Vagina (tissue), 2 donors: ENCODE results near the gene PTGDS. TPM values are rescaled to one million over a fixed set of nuclear protein-coding genes. Genes with fewer than 3 reads are reported as not detected.

ENCODE experiments used
- DNase-seq, 2 donors: peaks; one replicate each; pipeline ENCODE4 v3.0.0-alpha.2; 2017; ENCODE audit errors: extremely low spot score in 2 of 2
- H3K27ac ChIP-seq: fragments of 200-600 bp; sonication (generic); one replicate; pipeline ENCODE4 v1.5.1; 2019
- H3K27me3 ChIP-seq: fragments of 200-600 bp; sonication (generic); one replicate; pipeline ENCODE4 v1.5.1; 2019
- H3K36me3 ChIP-seq, 2 donors: fragments of 200-600 bp; sonication (generic); one replicate each; pipeline ENCODE4 v1.5.1; 2017 to 2019
- H3K4me1 ChIP-seq: fragments of 200-600 bp; sonication (generic); one replicate; pipeline ENCODE4 v1.5.1; 2019
- H3K4me3 ChIP-seq, 2 donors: fragments of 200-600 bp; sonication (generic); 1 replicate in 1 of 2; 2 replicates in 1 of 2; pipeline ENCODE4 v1.5.1; 2016 to 2019
- H3K9me3 ChIP-seq: fragments of 200-600 bp; sonication (generic); one replicate; pipeline ENCODE4 v1.5.1; 2019
- CTCF ChIP-seq, 3 experiments: fragments of 450-650 bp in 2 of 3; fragments of 200-600 bp in 1 of 3; sonication (generic) in 1 of 3; IDR thresholded peaks; one replicate each; pipeline ENCODE4 v1.5.1; 2017 to 2019; ENCODE audit warnings: antibody characterized with exemption in 3 of 3, mild to moderate bottlenecking in 2 of 3, moderate library complexity in 2 of 3
- POLR2A ChIP-seq, 2 donors: fragments of 450-650 bp; IDR thresholded peaks; one replicate each; pipeline ENCODE4 v1.6.1; 2017; ENCODE audit warnings: antibody characterized with exemption in 2 of 2, mild to moderate bottlenecking in 2 of 2, moderate library complexity in 2 of 2
- POLR2AphosphoS5 ChIP-seq, 2 donors: sonication (generic); formaldehyde crosslinking; IDR thresholded peaks; one replicate each; pipeline ENCODE4 v1.9.0; 2017; ENCODE audit warnings: antibody characterized with exemption in 2 of 2, mild to moderate bottlenecking in 2 of 2, low read depth in 1 of 2; ENCODE audit not compliant: insufficient read depth in 1 of 2
- intact Hi-C: fragments of 100-400 bp; cut with DNase I; formaldehyde crosslinking; loops from one replicate; pipeline ENCODE4 v1.15.1; 2023
- total RNA-seq: library from RNA; depleted of rRNA; stranded (reverse); fragments of >200 nt; gene quantifications from one replicate; pipeline ENCODE4 v1.2.3, GENCODE V29; 2016

PTGDS gene
- total RNA-seq, 1 donor from 2014 or later = 301 TPM

- Histone ChIP-seq H3K36me3 (no peaks in the 10 kb centered on the region), H3K4me1 (peaks cover 28% of the 10 kb centered on the region), H3K27me3 (peaks cover 6% of the 10 kb centered on the region), H3K27ac (no peak overlapping the region), H3K9me3 (no peaks in the 10 kb centered on the region), H3K4me3 (peak overlapping the region in 1 of 2 donors; percentile 2)
- TF ChIP-seq POLR2AphosphoS5 (IDR thresholded peaks at IDR 0.05; ENCODE audit: insufficient read depth in 1 of 2, low read depth in 1 of 2) (no peak), POLR2A (IDR thresholded peaks at IDR 0.05) (no peak)
- DNase-seq = no peak
- intact Hi-C loops = no loop called here
Observed at GRCh38 chr9:136985027-136985602, 7.8 kb downstream of the PTGDS start.

- Histone ChIP-seq H3K36me3 (no peaks in the 10 kb centered on the region), H3K9me3 (no peaks in the 10 kb centered on the region), H3K27ac (no peak overlapping the region), H3K4me3 (no peak overlapping the region), H3K4me1 (peaks cover 26% of the 10 kb centered on the region), H3K27me3 (peaks cover 6% of the 10 kb centered on the region)
- DNase-seq = no peak
- intact Hi-C loops = no loop called here
- no peak for TF ChIP-seq POLR2A (IDR thresholded peaks at IDR 0.05)
- no peak for TF ChIP-seq CTCF (IDR thresholded peaks at IDR 0.05)
- no peak for TF ChIP-seq POLR2AphosphoS5 (IDR thresholded peaks at IDR 0.05; ENCODE audit: insufficient read depth in 1 of 2, low read depth in 1 of 2)
Observed at GRCh38 chr9:136985853-136986252, 8.5 kb downstream of the PTGDS start.

GRCh38 chr9:136988872-136989271, 11.6 kb downstream of the PTGDS start:
- peaks cover 40% of the 10 kb centered on the region for H3K4me1 ChIP-seq
- no peaks in the 10 kb centered on the region for H3K9me3 ChIP-seq
- no peaks in the 10 kb centered on the region for H3K36me3 ChIP-seq
- intact Hi-C loops = no loop called here
- DNase-seq = no peak
- TF ChIP-seq POLR2AphosphoS5 (IDR thresholded peaks at IDR 0.05; ENCODE audit: insufficient read depth in 1 of 2, low read depth in 1 of 2) (no peak), CTCF (IDR thresholded peaks at IDR 0.05) (no peak), POLR2A (IDR thresholded peaks at IDR 0.05) (no peak)
- peaks cover 6% of the 10 kb centered on the region for H3K27me3 ChIP-seq
- no peak overlapping the region for H3K4me3 ChIP-seq
- no peak overlapping the region for H3K27ac ChIP-seq

- Histone ChIP-seq H3K36me3 (no peaks in the 10 kb centered on the region), H3K9me3 (no peaks in the 10 kb centered on the region), H3K27me3 (peaks cover 2% of the 10 kb centered on the region), H3K4me1 (peaks cover 39% of the 10 kb centered on the region), H3K4me3 (no peak overlapping the region), H3K27ac (no peak overlapping the region)
- DNase-seq = no peak
- TF ChIP-seq CTCF (IDR thresholded peaks at IDR 0.05) = no peak
- TF ChIP-seq POLR2A (IDR thresholded peaks at IDR 0.05) = no peak
- TF ChIP-seq POLR2AphosphoS5 (IDR thresholded peaks at IDR 0.05; ENCODE audit: insufficient read depth in 1 of 2, low read depth in 1 of 2) = no peak
- intact Hi-C loops = no loop called here
Observed at GRCh38 chr9:136990242-136990911, 13.1 kb downstream of the PTGDS start.

- peaks cover 50% of the 10 kb centered on the region for H3K4me1 ChIP-seq
- no peaks in the 10 kb centered on the region for H3K27me3 ChIP-seq
- peak within 1 kb of the TSS; percentile 61 to 91 for H3K4me3 ChIP-seq
- intact Hi-C loops = no loop called here
- TF ChIP-seq CTCF (IDR thresholded peaks at IDR 0.05) = no peak
- peak in 1 of 2 donors; percentile 53 for TF ChIP-seq POLR2AphosphoS5 (IDR thresholded peaks at IDR 0.05; ENCODE audit: insufficient read depth in 1 of 2, low read depth in 1 of 2)
- peak within 1 kb of the TSS; percentile 83 for H3K27ac ChIP-seq
- no peaks in the 10 kb centered on the region for H3K36me3 ChIP-seq
- DNase-seq = no peak
- H3K9me3 ChIP-seq = no peaks in the 10 kb centered on the region
Observed at GRCh38 chr9:136991993-136992818, 14.9 kb downstream of the PTGDS start, which contains the start of gene PAXX. PAXX (plus strand) TSS chr9:136992422; CDS start chr9:136992444, 22 bp downstream.
